ENCODE data around the gene MUS81. TPM values are rescaled to one million over a fixed set of nuclear protein-coding genes. Genes with fewer than 3 reads are reported as not detected.

Gene MUS81
- total and polyA plus RNA-seq, 9 of the 15 experiments (the other 6 are each of a cell fraction or from before 2014, with no cell fraction given), result 13.4 to 118 (median 53.7) TPM

DNA sequence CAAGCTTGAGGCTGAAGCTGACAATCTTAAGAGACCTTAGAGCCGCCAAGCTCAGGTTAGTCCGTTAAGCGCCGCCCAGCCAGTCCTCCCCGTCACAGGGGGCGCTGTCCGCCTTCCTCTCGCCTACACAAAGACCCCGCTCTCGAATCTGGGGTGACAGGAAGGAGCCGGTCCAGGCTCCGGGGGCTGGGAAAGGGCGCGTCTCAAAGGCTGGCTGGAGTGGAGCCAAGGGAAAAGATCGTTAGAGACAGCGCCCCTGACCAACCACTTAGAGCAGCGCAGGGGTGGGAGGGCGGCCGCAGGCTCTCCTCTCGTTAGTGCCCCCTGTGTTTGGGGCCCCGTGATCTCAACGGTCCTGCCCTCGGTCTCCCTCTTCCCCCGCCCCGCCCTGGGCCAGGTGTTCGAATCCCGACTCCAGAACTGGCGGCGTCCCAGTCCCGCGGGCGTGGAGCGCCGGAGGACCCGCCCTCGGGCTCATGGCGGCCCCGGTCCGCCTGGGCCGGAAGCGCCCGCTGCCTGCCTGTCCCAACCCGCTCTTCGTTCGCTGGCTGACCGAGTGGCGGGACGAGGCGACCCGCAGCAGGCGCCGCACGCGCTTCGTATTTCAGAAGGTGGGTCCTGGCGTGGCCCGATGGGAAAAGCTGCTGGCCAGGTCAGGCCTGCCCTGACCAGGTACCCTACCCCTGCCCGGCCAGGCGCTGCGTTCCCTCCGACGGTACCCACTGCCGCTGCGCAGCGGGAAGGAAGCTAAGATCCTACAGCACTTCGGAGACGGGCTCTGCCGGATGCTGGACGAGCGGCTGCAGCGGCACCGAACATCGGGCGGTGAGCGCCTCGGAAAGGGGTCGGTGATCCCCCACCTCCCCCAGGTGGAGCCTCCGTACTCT lies at the start of gene MUS81 (continued):
- TF ChIP-seq NONO (IDR thresholded peaks at IDR 0.05; ENCODE audit: low read depth in 2 of 2, low read length in 1 of 2), result peak in 1 of 2 experiments; percentile 60; a peak in 2 of 4 replicates
- TF ChIP-seq TOE1 (IDR thresholded peaks at IDR 0.05; ENCODE audit: borderline replicate concordance), result peak; percentile 64
- TF ChIP-seq TOE1 (CRISPR knock-in tag; IDR thresholded peaks at IDR 0.05; ENCODE audit: borderline replicate concordance, low read depth), result no peak
- TF ChIP-seq NRF1 (conservative IDR thresholded peaks at IDR 0.05 in 1 of 2, IDR thresholded peaks at IDR 0.05 in 1 of 2), result peak; percentile 71 to 75
- no peak; the same call in 1 of the 2 replicates for TF ChIP-seq L3MBTL2 (IDR thresholded peaks at IDR 0.05)
- TF ChIP-seq ZSCAN32 (CRISPR knock-in tag; IDR thresholded peaks at IDR 0.05), result peak; percentile 42; the same call in 1 of the 2 replicates
- TF ChIP-seq ZNF79 (CRISPR knock-in tag; IDR thresholded peaks at IDR 0.05; ENCODE audit: low read depth), result no peak
- peak; percentile 66; the same call in 1 of the 2 replicates for TF ChIP-seq SOX6 (IDR thresholded peaks at IDR 0.05)
- TF ChIP-seq, protein P1, sequence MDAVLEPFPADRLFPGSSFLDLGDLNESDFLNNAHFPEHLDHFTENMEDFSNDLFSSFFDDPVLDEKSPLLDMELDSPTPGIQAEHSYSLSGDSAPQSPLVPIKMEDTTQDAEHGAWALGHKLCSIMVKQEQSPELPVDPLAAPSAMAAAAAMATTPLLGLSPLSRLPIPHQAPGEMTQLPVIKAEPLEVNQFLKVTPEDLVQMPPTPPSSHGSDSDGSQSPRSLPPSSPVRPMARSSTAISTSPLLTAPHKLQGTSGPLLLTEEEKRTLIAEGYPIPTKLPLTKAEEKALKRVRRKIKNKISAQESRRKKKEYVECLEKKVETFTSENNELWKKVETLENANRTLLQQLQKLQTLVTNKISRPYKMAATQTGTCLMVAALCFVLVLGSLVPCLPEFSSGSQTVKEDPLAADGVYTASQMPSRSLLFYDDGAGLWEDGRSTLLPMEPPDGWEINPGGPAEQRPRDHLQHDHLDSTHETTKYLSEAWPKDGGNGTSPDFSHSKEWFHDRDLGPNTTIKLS (IDR thresholded peaks at IDR 0.05; ENCODE audit: borderline replicate concordance, low read depth), result 0 out of 2 replicates have a peak, but pooled peaks have one; percentile 23
- TF ChIP-seq E2F3 (CRISPR knock-in tag; IDR thresholded peaks at IDR 0.05), result peak; percentile 18; the same call in 1 of the 2 replicates
- peak; percentile 13 for TF ChIP-seq HDAC3 (IDR thresholded peaks at IDR 0.05; ENCODE audit: borderline replicate concordance, partially characterized antibody)
- no peak for TF ChIP-seq FOXJ3 (CRISPR knock-in tag; IDR thresholded peaks at IDR 0.05)
- TF ChIP-seq TBP (optimal IDR thresholded peaks at IDR 0.05; ENCODE audit: low read depth, low read length), result no peak
- TF ChIP-seq PTTG1 (tag; IDR thresholded peaks at IDR 0.05; ENCODE audit: low read depth), result no peak
- TF ChIP-seq MYC (IDR thresholded peaks at IDR 0.05; ENCODE audit: low read depth, low read length), result peak; percentile 84
- TF ChIP-seq MYC (CRISPR knock-in tag; IDR thresholded peaks at IDR 0.05; ENCODE audit: borderline replicate concordance, low read depth), result no peak
- TF ChIP-seq NCOA6 (IDR thresholded peaks at IDR 0.05), result no peak
- TF ChIP-seq RUNX1 (IDR thresholded peaks at IDR 0.05; ENCODE audit: low read depth), result peak; percentile 68; the same call in 1 of the 2 replicates
- TF ChIP-seq IFI16 (CRISPR knock-in tag; IDR thresholded peaks at IDR 0.05), result no peak
- TF ChIP-seq GATAD2B (IDR thresholded peaks at IDR 0.05; ENCODE audit: borderline replicate concordance), result peak; percentile 11; the same call in 1 of the 2 replicates
- peak; percentile 70; the same call in 1 of the 2 replicates for TF ChIP-seq ELF1 (tag; IDR thresholded peaks at IDR 0.05)
- peak; percentile 65 for TF ChIP-seq PML (IDR thresholded peaks at IDR 0.05; ENCODE audit: low read length)
- peak; percentile 40; the same call in 1 of the 2 replicates for TF ChIP-seq MAX (CRISPR knock-in tag; IDR thresholded peaks at IDR 0.05)
- TF ChIP-seq ZBTB7A (IDR thresholded peaks at IDR 0.05; ENCODE audit: borderline replicate concordance, control insufficient read depth, low read depth, low read length), result peak; percentile 91
- peak; percentile 95 for TF ChIP-seq POLR2G (IDR thresholded peaks at IDR 0.05; ENCODE audit: low read depth, low read length)
- TF ChIP-seq SP2 (IDR thresholded peaks at IDR 0.05; ENCODE audit: extremely low read depth, low read depth, low read length, poor library complexity, severe bottlenecking), result peak; percentile 79
- TF ChIP-seq JUNB (CRISPR knock-in tag; conservative IDR thresholded peaks at IDR 0.05), result no peak
- peak; percentile 47; the same call in 1 of the 2 replicates for TF ChIP-seq RAD51 (IDR thresholded peaks at IDR 0.05; ENCODE audit: borderline replicate concordance, low read depth)
